HepG2 (cell line): ENCODE data around the gene CMIP. TPM values are rescaled to one million over a fixed set of nuclear protein-coding genes. Genes with fewer than 3 reads are reported as not detected.

ENCODE experiments used
- HNF4G ChIP-seq, 2 experiments: sonication (generic) in 1 of 2; formaldehyde crosslinking in 1 of 2; IDR thresholded peaks; 2 replicates each; pipeline versions ENCODE4 v1.4.0 to v1.6.1; 2011 to 2020; ENCODE audit warnings: borderline replicate concordance in 2 of 2, low read depth in 2 of 2, mild to moderate bottlenecking in 2 of 2, low read length in 1 of 2, missing genetic modification reagents in 1 of 2, moderate library complexity in 1 of 2
- NCOA5 ChIP-seq: sonication (generic); formaldehyde crosslinking; IDR thresholded peaks from 2 replicates; pipeline ENCODE4 v1.4.0; 2020; ENCODE audit warnings: missing genetic modification reagents
- PAX8 ChIP-seq: sonication (generic); formaldehyde crosslinking; IDR thresholded peaks from 2 replicates; pipeline ENCODE4 v1.8.0; 2022; ENCODE audit warnings: mild to moderate bottlenecking, missing genetic modification reagents, borderline replicate concordance
- PCBP1 ChIP-seq: fragments of 200-400 bp; formaldehyde crosslinking; IDR thresholded peaks from 2 replicates; pipeline ENCODE4 v1.6.1; 2017; ENCODE audit warnings: mild to moderate bottlenecking, low read depth, low read length, borderline replicate concordance
- SNRNP70 ChIP-seq: fragments of 200-400 bp; formaldehyde crosslinking; IDR thresholded peaks from 2 replicates; pipeline ENCODE4 v1.6.1; 2017; ENCODE audit warnings: mild to moderate bottlenecking, low read depth, low read length, moderate library complexity
- ZFY ChIP-seq: sonication (generic); formaldehyde crosslinking; IDR thresholded peaks from 2 replicates; pipeline ENCODE4 v1.4.0; 2020; ENCODE audit warnings: missing genetic modification reagents
- ZNF207 ChIP-seq: fragments of 450-650 bp; IDR thresholded peaks from 2 replicates; pipeline ENCODE4 v1.6.1; 2016; ENCODE audit warnings: antibody characterized with exemption, borderline replicate concordance
- ZNF264 ChIP-seq: sonication (generic); formaldehyde crosslinking; IDR thresholded peaks from 2 replicates; pipeline ENCODE4 v1.4.0; 2020; ENCODE audit warnings: missing genetic modification reagents
- ZNF354B ChIP-seq: sonication (generic); formaldehyde crosslinking; IDR thresholded peaks from 2 replicates; pipeline ENCODE4 v1.8.0; 2022; ENCODE audit warnings: mild to moderate bottlenecking, missing genetic modification reagents
- ZNF574 ChIP-seq: sonication (generic); formaldehyde crosslinking; IDR thresholded peaks from 2 replicates; pipeline ENCODE4 v1.4.0; 2020; ENCODE audit warnings: missing genetic modification reagents
- ZNF609 ChIP-seq: sonication (generic); formaldehyde crosslinking; IDR thresholded peaks from 2 replicates; pipeline ENCODE4 v1.4.0; 2020; ENCODE audit warnings: mild to moderate bottlenecking, missing genetic modification reagents, borderline replicate concordance
- ZNF839 ChIP-seq: sonication (generic); formaldehyde crosslinking; IDR thresholded peaks from 2 replicates; pipeline ENCODE4 v1.4.0; 2020; ENCODE audit warnings: missing genetic modification reagents, mild to moderate bottlenecking, borderline replicate concordance
- ZNF883 ChIP-seq: sonication (generic); formaldehyde crosslinking; IDR thresholded peaks from 2 replicates; pipeline ENCODE4 v1.5.1; 2020; ENCODE audit warnings: mild to moderate bottlenecking, missing genetic modification reagents; ENCODE audit errors: not compliant biosample characterization
- polyA plus RNA-seq, 8 experiments: library from polyadenylated mRNA; depleted of rRNA in 3 of 8; stranded (reverse) in 7 of 8; unstranded in 1 of 8; fragments of >200 nt; fragmentation: Illumina TruSeq in 4 of 8; extraction: Trizol in 4 of 8; gene quantifications; 2 replicates each; pipeline versions ENCODE4 v1.2.1 to v1.2.3, GENCODE V29; 2011 to 2016; ENCODE audit warnings: low read depth in 4 of 8, missing spikeins in 1 of 8, mixed read lengths in 1 of 8; ENCODE audit not compliant: insufficient read depth in 1 of 8
- total RNA-seq, 5 experiments: library from RNA; depleted of rRNA; stranded (reverse); fragments of >200 nt; fragmentation: Illumina TruSeq; extraction: Trizol; gene quantifications; 2 replicates each; pipeline ENCODE4 v1.2.3, GENCODE V29; 2016; ENCODE audit warnings: low read depth in 1 of 5
- TF ChIP-seq, protein P1 (sequence below): sonication (generic); formaldehyde crosslinking; IDR thresholded peaks from 2 replicates; pipeline ENCODE4 v1.4.0; 2020; ENCODE audit warnings: low read depth, missing genetic modification reagents
- TF ChIP-seq, protein P2 (sequence below): sonication (generic); formaldehyde crosslinking; IDR thresholded peaks from 2 replicates; pipeline ENCODE4 v1.8.0; 2022; ENCODE audit warnings: mild to moderate bottlenecking, missing genetic modification reagents

The CMIP gene
- total and polyA plus RNA-seq, 2 of the 13 experiments (the other 11 are each of a cell fraction or from before 2014, with no cell fraction given) = 10.9 to 18.1 TPM

- TF ChIP-seq, protein P1, sequence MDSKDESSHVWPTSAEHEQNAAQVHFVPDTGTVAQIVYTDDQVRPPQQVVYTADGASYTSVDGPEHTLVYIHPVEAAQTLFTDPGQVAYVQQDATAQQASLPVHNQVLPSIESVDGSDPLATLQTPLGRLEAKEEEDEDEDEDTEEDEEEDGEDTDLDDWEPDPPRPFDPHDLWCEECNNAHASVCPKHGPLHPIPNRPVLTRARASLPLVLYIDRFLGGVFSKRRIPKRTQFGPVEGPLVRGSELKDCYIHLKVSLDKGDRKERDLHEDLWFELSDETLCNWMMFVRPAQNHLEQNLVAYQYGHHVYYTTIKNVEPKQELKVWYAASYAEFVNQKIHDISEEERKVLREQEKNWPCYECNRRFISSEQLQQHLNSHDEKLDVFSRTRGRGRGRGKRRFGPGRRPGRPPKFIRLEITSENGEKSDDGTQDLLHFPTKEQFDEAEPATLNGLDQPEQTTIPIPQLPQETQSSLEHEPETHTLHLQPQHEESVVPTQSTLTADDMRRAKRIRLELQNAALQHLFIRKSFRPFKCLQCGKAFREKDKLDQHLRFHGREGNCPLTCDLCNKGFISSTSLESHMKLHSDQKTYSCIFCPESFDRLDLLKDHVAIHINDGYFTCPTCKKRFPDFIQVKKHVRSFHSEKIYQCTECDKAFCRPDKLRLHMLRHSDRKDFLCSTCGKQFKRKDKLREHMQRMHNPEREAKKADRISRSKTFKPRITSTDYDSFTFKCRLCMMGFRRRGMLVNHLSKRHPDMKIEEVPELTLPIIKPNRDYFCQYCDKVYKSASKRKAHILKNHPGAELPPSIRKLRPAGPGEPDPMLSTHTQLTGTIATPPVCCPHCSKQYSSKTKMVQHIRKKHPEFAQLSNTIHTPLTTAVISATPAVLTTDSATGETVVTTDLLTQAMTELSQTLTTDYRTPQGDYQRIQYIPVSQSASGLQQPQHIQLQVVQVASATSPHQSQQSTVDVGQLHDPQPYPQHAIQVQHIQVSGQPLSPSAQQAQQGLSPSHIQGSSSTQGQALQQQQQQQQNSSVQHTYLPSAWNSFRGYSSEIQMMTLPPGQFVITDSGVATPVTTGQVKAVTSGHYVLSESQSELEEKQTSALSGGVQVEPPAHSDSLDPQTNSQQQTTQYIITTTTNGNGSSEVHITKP (CRISPR knock-in tag) = no peak
- TF ChIP-seq SNRNP70 (no peak), ZNF839 (CRISPR knock-in tag) (no peak), ZNF207 (no peak), ZNF354B (CRISPR knock-in tag) (no peak), NCOA5 (CRISPR knock-in tag) (no peak), HNF4G (IDR thresholded peaks at IDR 0.05; ENCODE audit: borderline replicate concordance, low read depth, low read length) (peak; percentile 76), HNF4G (CRISPR knock-in tag; IDR thresholded peaks at IDR 0.05; ENCODE audit: borderline replicate concordance, low read depth) (no peak), ZNF264 (0 out of 2 replicates have a peak, but pooled peaks have one; percentile 39), ZNF883 (CRISPR knock-in tag) (no peak), PAX8 (CRISPR knock-in tag) (no peak), ZNF609 (CRISPR knock-in tag) (peak; percentile 63), ZFY (CRISPR knock-in tag) (no peak; the same call in 1 of the 2 replicates), ZNF574 (CRISPR knock-in tag) (peak; percentile 38; the same call in 1 of the 2 replicates), PCBP1 (no peak)
- TF ChIP-seq, protein P2, sequence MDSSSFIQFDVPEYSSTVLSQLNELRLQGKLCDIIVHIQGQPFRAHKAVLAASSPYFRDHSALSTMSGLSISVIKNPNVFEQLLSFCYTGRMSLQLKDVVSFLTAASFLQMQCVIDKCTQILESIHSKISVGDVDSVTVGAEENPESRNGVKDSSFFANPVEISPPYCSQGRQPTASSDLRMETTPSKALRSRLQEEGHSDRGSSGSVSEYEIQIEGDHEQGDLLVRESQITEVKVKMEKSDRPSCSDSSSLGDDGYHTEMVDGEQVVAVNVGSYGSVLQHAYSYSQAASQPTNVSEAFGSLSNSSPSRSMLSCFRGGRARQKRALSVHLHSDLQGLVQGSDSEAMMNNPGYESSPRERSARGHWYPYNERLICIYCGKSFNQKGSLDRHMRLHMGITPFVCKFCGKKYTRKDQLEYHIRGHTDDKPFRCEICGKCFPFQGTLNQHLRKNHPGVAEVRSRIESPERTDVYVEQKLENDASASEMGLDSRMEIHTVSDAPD = no peak
Observed at GRCh38 chr16:81633680-81634379, 189.2 kb downstream of the CMIP start (continued).
